Measurements from ENCODE around the gene TIE1.

The TIE1 gene

DNA sequence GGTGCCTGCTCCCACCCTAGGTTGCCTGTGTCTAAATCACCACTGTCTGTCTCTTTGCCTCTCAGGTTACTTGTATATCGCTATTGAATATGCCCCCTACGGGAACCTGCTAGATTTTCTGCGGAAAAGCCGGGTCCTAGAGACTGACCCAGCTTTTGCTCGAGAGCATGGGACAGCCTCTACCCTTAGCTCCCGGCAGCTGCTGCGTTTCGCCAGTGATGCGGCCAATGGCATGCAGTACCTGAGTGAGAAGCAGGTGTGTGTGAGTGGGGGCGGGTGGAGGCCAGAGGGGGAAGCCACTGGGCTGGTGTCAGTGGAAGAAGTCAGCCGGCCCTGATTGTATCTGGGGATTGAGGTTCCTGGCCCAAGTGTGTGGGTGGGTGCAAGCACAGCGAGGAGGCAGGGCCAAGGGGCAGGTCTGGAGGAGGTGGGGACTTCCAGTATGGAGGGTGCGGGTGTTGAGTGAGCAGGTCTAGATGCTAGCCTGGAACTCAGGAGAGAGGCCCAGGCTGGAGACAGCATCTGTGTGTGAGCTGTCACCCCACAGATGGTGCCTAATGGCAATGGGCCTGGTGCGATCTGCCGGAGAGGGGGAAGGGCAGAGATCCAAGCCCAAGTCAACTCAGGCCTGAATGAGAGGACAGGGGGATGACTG lies 17.2 kb downstream of the TIE1 start:
- H3K27ac ChIP-seq (ENCODE audit: low read length) = no peak overlapping the region
- H3K27me3 ChIP-seq (ENCODE audit: insufficient read depth, low read length) = no peaks in the 10 kb centered on the region
- no peaks in the 10 kb centered on the region for H3K36me3 ChIP-seq (ENCODE audit: insufficient read depth, low read depth, low read length)
- no peak overlapping the region for H3K4me3 ChIP-seq (ENCODE audit: low read length)
- H3K4me1 ChIP-seq (ENCODE audit: insufficient read depth, low read length) = no peaks in the 10 kb centered on the region
- no peaks in the 10 kb centered on the region for H3K9me3 ChIP-seq (ENCODE audit: insufficient read depth, low read depth, low read length)
- H3K9ac ChIP-seq (ENCODE audit: low read depth, low read length) = no peak overlapping the region

DNA sequence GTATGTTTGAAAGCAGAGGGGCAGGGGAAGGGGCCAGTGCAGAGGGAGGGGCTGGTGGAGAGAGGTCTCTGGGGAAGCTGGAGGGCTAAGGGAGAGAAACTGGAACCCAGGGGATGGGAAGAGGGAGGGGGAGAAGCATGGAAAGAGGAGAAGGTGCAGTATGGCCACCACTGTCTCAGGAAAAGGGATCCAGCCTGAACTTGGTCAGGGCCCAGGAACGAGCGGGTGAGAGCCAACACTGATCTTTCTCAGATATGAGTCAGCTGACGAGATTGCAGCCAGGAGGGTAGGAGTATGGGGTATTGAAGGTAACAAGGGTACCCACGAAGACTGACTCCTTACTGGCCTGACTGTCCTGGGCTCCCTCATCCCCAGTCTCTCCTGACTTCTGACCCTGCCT lies 18.0 kb downstream of the TIE1 start:
- no peak overlapping the region for H3K27ac ChIP-seq (ENCODE audit: low read length)
- no peaks in the 10 kb centered on the region for H3K27me3 ChIP-seq (ENCODE audit: insufficient read depth, low read length)
- no peaks in the 10 kb centered on the region for H3K4me1 ChIP-seq (ENCODE audit: insufficient read depth, low read length)
- H3K9me3 ChIP-seq (ENCODE audit: insufficient read depth, low read depth, low read length) = no peaks in the 10 kb centered on the region
- no peak overlapping the region for H3K9ac ChIP-seq (ENCODE audit: low read depth, low read length)
- no peak overlapping the region for H3K4me3 ChIP-seq (ENCODE audit: low read length)
- no peaks in the 10 kb centered on the region for H3K36me3 ChIP-seq (ENCODE audit: insufficient read depth, low read depth, low read length)

DNA sequence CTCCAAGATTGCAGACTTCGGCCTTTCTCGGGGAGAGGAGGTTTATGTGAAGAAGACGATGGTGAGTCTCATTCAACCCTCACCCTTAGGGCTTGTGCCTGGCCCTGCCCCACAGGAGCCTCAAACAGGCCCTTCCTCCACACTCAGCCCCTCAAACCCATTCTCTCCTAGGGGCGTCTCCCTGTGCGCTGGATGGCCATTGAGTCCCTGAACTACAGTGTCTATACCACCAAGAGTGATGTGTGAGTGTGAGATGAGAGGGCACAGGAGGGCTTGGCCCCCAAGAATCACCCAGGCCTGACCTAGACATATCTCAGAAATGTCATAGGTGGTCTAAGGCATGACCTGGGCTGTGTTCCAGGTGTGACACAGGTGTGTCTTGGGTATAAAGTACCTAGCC lies 18.5 kb downstream of the TIE1 start:
- H3K4me3 ChIP-seq (ENCODE audit: low read length) = no peak overlapping the region
- peaks cover under 1% of the 10 kb centered on the region; the same call in 1 of the 2 replicates for H3K4me1 ChIP-seq (ENCODE audit: insufficient read depth, low read length)
- no peaks in the 10 kb centered on the region for H3K27me3 ChIP-seq (ENCODE audit: insufficient read depth, low read length)
- H3K9ac ChIP-seq (ENCODE audit: low read depth, low read length) = no peak overlapping the region
- H3K27ac ChIP-seq (ENCODE audit: low read length) = no peak overlapping the region
- H3K9me3 ChIP-seq (ENCODE audit: insufficient read depth, low read depth, low read length) = no peaks in the 10 kb centered on the region
- no peaks in the 10 kb centered on the region for H3K36me3 ChIP-seq (ENCODE audit: insufficient read depth, low read depth, low read length)

DNA sequence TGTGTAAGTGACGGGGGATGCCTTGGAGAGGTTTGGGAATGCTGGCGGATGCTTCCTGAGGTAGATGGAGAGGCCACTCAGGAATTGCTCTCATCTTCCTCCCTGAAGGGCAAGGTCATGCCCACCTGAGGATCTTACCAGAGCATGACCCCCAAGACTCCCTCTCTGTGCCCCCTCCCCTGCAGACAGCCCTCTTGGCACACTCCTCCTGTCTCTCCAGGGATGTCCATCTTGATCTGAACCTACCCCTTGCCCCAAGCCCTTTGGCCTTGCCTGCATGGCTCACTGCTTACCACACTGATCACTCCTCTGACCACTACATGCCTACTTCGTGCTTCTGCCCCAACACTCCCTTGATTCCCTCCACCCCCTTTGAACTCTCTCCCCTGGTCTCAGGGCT lies 19.0 kb downstream of the TIE1 start:
- H3K27ac ChIP-seq (ENCODE audit: low read length) = no peak overlapping the region
- H3K9me3 ChIP-seq (ENCODE audit: insufficient read depth, low read depth, low read length) = no peaks in the 10 kb centered on the region
- no peak overlapping the region for H3K4me3 ChIP-seq (ENCODE audit: low read length)
- peaks cover 5% of the 10 kb centered on the region for H3K4me1 ChIP-seq (ENCODE audit: insufficient read depth, low read length)
- H3K36me3 ChIP-seq (ENCODE audit: insufficient read depth, low read depth, low read length) = no peaks in the 10 kb centered on the region
- no peaks in the 10 kb centered on the region for H3K27me3 ChIP-seq (ENCODE audit: insufficient read depth, low read length)
- no peak overlapping the region for H3K9ac ChIP-seq (ENCODE audit: low read depth, low read length)

DNA sequence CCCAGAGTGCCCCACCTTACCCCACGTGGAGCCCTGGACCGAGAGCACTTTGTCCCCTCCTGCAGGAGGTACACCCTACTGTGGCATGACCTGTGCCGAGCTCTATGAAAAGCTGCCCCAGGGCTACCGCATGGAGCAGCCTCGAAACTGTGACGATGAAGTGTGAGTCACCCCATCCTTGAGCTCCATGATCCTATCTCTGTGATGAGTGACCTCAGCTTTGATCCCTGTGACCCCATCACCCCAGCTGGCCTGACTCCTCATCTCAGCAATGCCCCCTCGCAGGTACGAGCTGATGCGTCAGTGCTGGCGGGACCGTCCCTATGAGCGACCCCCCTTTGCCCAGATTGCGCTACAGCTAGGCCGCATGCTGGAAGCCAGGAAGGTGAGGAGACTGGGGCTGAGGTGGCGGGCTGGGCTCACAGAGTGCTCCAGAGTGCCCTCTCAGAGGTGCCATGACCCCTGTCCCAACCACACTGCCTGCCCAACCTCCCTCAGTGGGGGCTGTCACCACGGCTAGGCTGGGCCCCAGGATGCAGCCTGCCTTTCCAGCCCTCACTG lies 20.6 kb downstream of the TIE1 start:
- Histone ChIP-seq H3K27me3 (ENCODE audit: insufficient read depth, low read length) (no peaks in the 10 kb centered on the region), H3K4me3 (ENCODE audit: low read length) (no peak overlapping the region), H3K4me1 (ENCODE audit: insufficient read depth, low read length) (peaks cover 6% of the 10 kb centered on the region), H3K36me3 (ENCODE audit: insufficient read depth, low read depth, low read length) (no peaks in the 10 kb centered on the region), H3K9me3 (ENCODE audit: insufficient read depth, low read depth, low read length) (no peaks in the 10 kb centered on the region), H3K9ac (ENCODE audit: low read depth, low read length) (no peak overlapping the region), H3K27ac (ENCODE audit: low read length) (no peak overlapping the region)

DNA sequence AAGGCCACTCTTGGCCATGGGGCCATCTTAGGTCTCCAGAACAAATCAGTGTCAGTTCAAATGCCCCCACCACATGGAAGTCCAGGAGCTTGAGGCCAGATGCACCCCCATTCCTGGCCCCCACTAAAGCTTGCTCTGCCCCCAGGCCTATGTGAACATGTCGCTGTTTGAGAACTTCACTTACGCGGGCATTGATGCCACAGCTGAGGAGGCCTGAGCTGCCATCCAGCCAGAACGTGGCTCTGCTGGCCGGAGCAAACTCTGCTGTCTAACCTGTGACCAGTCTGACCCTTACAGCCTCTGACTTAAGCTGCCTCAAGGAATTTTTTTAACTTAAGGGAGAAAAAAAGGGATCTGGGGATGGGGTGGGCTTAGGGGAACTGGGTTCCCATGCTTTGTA lies 21.7 kb downstream of the TIE1 start:
- peaks cover under 1% of the 10 kb centered on the region; the same call in 1 of the 2 replicates for H3K9me3 ChIP-seq (ENCODE audit: insufficient read depth, low read depth, low read length)
- H3K36me3 ChIP-seq (ENCODE audit: insufficient read depth, low read depth, low read length) = no peaks in the 10 kb centered on the region
- no peak overlapping the region for H3K27ac ChIP-seq (ENCODE audit: low read length)
- no peaks in the 10 kb centered on the region for H3K27me3 ChIP-seq (ENCODE audit: insufficient read depth, low read length)
- H3K4me1 ChIP-seq (ENCODE audit: insufficient read depth, low read length) = peaks cover 6% of the 10 kb centered on the region
- H3K9ac ChIP-seq (ENCODE audit: low read depth, low read length) = no peak overlapping the region
- H3K4me3 ChIP-seq (ENCODE audit: low read length) = no peak overlapping the region

DNA sequence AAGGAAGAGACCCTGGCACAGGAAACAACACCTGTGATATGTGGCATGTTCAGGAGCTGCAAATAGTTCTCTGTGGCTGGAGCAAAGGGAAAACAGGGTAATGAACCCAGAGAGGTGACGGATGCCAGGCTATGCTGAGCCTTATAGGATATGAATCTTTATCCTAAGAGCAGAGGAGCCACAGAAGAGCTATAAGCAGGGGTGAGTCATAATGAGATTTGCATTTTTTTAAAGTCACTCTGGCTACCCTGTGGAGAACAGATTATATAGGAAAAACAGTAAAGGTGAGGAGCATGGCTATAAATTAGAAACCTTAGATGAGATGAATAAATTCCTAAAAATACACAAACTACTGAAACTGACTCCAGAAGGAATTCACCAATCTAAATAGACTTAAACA lies 24.0 kb downstream of the TIE1 start:
- Histone ChIP-seq H3K9ac (ENCODE audit: low read depth, low read length) (no peak overlapping the region), H3K4me3 (ENCODE audit: low read length) (no peak overlapping the region), H3K27me3 (ENCODE audit: insufficient read depth, low read length) (no peaks in the 10 kb centered on the region), H3K4me1 (ENCODE audit: insufficient read depth, low read length) (peaks cover 6% of the 10 kb centered on the region), H3K9me3 (ENCODE audit: insufficient read depth, low read depth, low read length) (peaks cover 9% of the 10 kb centered on the region), H3K27ac (ENCODE audit: low read length) (no peak overlapping the region), H3K36me3 (ENCODE audit: insufficient read depth, low read depth, low read length) (no peaks in the 10 kb centered on the region)

DNA sequence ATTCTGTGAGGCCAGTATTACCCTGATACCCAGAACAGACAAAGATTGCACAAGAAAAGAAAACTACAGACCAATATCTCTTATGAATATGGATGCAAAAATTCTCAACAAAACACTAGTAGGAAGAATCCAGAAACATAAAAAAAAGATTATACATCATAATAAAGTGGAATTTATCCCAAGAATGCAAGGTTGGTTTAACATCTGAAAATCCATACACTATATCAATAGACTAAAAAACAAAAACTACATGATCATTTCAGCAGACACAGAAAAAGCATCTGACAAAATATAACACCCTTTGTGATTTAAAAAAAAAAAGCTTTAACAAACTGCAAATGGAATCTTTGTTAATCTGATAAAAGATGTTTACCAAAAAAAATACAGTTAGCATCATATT lies 24.6 kb downstream of the TIE1 start:
- H3K4me3 ChIP-seq (ENCODE audit: low read length) = no peak overlapping the region
- peaks cover 9% of the 10 kb centered on the region for H3K4me1 ChIP-seq (ENCODE audit: insufficient read depth, low read length)
- peaks cover 9% of the 10 kb centered on the region for H3K9me3 ChIP-seq (ENCODE audit: insufficient read depth, low read depth, low read length)
- no peaks in the 10 kb centered on the region for H3K27me3 ChIP-seq (ENCODE audit: insufficient read depth, low read length)
- H3K27ac ChIP-seq (ENCODE audit: low read length) = no peak overlapping the region
- H3K9ac ChIP-seq (ENCODE audit: low read depth, low read length) = no peak overlapping the region
- no peaks in the 10 kb centered on the region for H3K36me3 ChIP-seq (ENCODE audit: insufficient read depth, low read depth, low read length)

DNA sequence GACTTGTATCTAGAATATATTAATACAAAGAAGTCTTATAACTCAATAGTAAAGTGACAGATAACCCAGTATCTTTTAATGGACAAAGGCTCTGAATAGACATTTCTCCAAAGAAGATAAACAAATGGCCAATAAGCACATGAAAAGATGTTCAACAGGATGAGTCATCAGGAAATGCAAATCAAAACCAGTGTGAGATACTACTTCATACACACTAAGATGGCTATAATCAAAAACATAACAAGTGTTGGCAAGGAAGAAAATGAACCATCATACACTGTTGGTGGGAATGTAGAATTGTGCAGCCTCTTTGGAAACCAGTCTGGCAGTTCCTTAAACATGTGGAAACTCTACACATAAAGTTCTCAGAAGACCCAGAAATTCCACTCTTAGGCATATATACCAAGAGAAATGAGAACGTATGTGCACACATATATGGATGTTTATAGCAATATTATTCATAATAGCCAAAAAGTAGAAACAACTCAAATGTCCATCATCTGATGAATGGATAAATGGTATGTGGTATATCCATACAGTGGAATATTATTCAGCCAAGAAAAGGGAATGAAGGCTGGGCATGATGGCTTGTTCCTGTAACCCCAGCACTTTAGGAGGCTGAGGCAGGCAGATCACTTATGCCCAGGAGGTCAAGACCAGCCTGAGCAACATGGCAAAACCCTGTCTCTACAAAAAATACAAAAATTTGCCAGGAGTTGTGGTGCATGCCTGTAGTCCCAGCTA lies 26.9 kb downstream of the TIE1 start:
- H3K27ac ChIP-seq (ENCODE audit: low read length) = no peak overlapping the region
- H3K4me1 ChIP-seq (ENCODE audit: insufficient read depth, low read length) = peaks cover 9% of the 10 kb centered on the region
- peaks cover 9% of the 10 kb centered on the region for H3K9me3 ChIP-seq (ENCODE audit: insufficient read depth, low read depth, low read length)
- no peak overlapping the region for H3K9ac ChIP-seq (ENCODE audit: low read depth, low read length)
- no peaks in the 10 kb centered on the region for H3K27me3 ChIP-seq (ENCODE audit: insufficient read depth, low read length)
- no peak overlapping the region for H3K4me3 ChIP-seq (ENCODE audit: low read length)
- no peaks in the 10 kb centered on the region for H3K36me3 ChIP-seq (ENCODE audit: insufficient read depth, low read depth, low read length)

DNA sequence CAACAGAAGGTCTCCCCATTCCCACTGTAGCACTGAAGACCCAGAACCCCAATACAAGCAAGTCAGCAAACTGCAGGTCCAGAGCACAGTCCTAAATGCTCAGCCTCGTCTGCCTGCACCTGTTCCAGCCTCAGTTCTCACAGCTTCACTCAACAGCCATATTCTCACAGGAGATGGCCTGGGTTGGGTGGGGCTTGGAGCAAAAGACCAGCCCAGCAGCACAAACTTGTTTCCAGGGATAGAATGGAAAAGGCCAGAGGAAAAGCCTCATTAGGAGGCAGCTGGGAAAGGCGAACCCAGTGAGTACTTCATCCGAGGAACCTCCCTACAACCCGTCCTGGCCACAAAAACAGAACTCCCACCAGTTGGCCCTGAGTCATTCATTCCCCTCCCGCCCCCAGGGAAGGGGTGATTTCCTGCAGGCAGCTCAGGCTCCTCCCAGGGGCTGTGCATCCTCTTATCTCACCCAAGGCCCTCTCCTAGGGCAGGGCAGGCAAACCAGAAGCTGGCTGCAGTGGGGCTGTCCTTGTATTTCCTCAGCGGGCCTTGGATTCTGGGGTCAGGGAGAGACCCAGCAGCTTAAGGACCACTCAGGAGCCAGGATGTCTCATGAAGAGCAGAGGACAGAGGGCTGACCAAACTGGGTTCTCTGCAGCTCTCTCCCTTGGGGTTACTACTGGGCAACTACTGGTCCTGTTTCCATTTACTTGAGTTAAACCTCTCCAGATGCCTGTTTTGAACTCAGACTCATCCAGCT lies 29.4 kb downstream of the TIE1 start:
- Histone ChIP-seq H3K9me3 (ENCODE audit: insufficient read depth, low read depth, low read length) (peaks cover 9% of the 10 kb centered on the region), H3K4me3 (ENCODE audit: low read length) (no peak overlapping the region), H3K27me3 (ENCODE audit: insufficient read depth, low read length) (no peaks in the 10 kb centered on the region), H3K9ac (ENCODE audit: low read depth, low read length) (no peak overlapping the region), H3K36me3 (ENCODE audit: insufficient read depth, low read depth, low read length) (no peaks in the 10 kb centered on the region), H3K4me1 (ENCODE audit: insufficient read depth, low read length) (peaks cover 4% of the 10 kb centered on the region; the same call in 1 of the 2 replicates), H3K27ac (ENCODE audit: low read length) (no peak overlapping the region)

DNA sequence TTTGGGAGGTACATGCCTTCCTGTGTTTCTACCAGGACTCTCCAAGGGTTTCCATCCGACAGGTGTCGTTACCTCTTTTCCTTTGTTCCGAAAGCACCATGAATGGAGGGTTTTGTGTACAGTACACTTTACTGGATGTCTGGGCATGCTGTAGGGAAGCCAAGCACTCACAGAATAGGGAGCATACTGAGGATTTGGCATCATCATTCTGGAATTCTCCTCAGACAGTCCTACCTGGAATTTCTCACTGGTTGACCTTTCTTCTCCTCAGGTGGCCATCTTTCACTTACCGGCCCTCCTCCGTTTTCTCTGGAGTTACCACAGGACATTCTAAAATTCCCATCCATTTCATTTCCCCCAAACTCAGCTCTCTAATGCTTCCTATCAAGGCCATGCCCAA lies 30.9 kb downstream of the TIE1 start:
- no peaks in the 10 kb centered on the region for H3K36me3 ChIP-seq (ENCODE audit: insufficient read depth, low read depth, low read length)
- no peaks in the 10 kb centered on the region for H3K27me3 ChIP-seq (ENCODE audit: insufficient read depth, low read length)
- H3K9me3 ChIP-seq (ENCODE audit: insufficient read depth, low read depth, low read length) = peaks cover 9% of the 10 kb centered on the region
- peaks cover 4% of the 10 kb centered on the region; the same call in 1 of the 2 replicates for H3K4me1 ChIP-seq (ENCODE audit: insufficient read depth, low read length)
- H3K9ac ChIP-seq (ENCODE audit: low read depth, low read length) = no peak overlapping the region
- H3K27ac ChIP-seq (ENCODE audit: low read length) = no peak overlapping the region
- H3K4me3 ChIP-seq (ENCODE audit: low read length) = no peak overlapping the region
